Left lobe of liver (tissue), 2 donors: ENCODE measurements around the gene ZNHIT6. TPM values are rescaled to one million over a fixed set of nuclear protein-coding genes. Genes with fewer than 3 reads are reported as not detected.
"Not testable (repeated sequence)": the region's sequence is repeated elsewhere in the genome, so short reads cannot be mapped to it uniquely, and the experiment has no call there.

Experiments used
- ATAC-seq: fragments of 200-7000 bp; cut with Tn5 transposase; one replicate; pipeline ENCODE4 v1.9.1; 2020; ENCODE audit warnings: mild to moderate bottlenecking, moderate library complexity
- DNase-seq: peaks from one replicate; pipeline ENCODE4 v3.0.0-alpha.2; 2020; ENCODE audit warnings: low spot score
- total RNA-seq: library from RNA; stranded (reverse); gene quantifications from one replicate; pipeline ENCODE4 v1.2.1, GENCODE V29; 2021
- donor health status: DM: no; HTN: no; CAD: no; lungs with moderate emphysema.
- donor health status: DM: no; HTN: yes; CAD: no.

The ZNHIT6 gene
- total RNA-seq, 1 donor from 2014 or later, result 3.4 TPM

DNA sequence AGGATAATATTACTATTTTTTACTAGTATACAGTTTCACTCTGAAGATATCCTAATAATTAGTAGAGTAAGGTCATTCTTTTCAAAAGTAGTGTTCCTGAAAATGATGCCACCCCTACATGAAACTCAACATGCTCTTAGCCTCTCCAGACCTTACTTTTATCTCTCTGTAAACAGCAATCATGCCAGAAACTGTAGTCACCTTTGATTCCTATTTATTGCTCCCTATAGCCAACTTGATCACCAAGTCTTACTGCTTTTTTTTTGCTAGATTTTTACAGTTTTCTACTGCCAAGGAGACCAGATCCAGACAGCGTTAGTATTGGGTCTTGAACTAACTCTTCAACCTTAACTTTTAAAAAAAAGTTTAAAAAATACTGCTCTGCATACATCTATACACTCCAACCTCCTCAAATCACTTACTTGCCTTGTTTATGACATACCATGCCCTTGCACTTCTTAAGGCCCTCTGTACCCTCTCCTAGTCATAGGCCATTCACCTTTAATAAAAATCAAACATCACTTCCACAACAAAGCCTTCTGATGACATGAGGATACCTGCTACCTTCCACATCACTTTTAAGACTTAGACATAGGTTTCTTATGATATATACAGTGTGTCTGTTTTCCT, 36.1 kb downstream of the ZNHIT6 start:
- DNase-seq (no peak), ATAC-seq (no peak)

GRCh38 chr1:85665932-85666331, 42.3 kb downstream of the ZNHIT6 start:
- ATAC-seq, result no peak
- DNase-seq, result no peak

GRCh38 chr1:85663382-85663781, 44.9 kb downstream of the ZNHIT6 start:
- DNase-seq (no peak), ATAC-seq (peak; percentile 79)

DNA sequence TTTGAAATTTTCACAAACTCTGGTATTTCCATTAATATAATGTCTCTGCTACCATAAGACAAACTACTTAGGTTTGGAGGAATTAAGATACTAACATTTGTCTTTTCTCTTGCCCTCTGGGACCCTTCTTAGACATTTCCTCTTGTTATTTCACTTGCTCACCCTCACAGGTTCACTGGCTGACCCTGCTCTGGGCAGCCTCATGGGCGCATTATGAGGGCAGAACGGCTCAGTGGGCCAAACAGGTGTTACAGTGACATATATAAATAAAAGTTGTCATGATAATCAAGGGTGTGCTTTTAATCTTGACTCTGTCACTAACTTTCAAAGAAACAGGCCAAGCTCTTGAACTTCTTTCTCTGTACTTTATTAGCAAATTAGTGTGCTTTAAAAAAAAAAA, 46.5 kb downstream of the ZNHIT6 start:
- ATAC-seq (no peak), DNase-seq (no peak)

GRCh38 chr1:85660541-85660940, 47.7 kb downstream of the ZNHIT6 start:
- no peak for DNase-seq

DNA sequence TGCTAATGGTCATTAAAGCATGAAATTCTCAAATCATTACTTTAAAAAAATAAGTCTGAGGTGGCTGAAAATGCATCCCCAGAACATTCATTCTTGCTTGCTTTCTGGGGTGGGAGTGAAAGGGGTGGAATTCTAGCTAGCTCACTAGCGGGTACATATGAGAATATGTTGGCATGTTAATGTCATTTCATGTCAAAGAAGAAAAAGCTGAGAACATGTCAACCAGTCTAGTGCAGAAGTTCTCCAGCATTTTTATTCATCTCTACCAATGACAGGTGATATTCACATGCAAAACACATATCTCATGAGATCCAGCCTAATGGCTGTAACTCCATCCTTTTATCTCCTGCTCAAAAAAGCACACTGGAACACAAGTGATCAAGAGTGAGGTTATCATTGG, 49.1 kb downstream of the ZNHIT6 start:
- ATAC-seq (no peak), DNase-seq (no peak)

More at GRCh38 chr1:85660541-85660940, 47.7 kb downstream of the ZNHIT6 start:
- ATAC-seq, result no peak

GRCh38 chr1:85656948-85657347, 51.3 kb downstream of the ZNHIT6 start:
- ATAC-seq, result no peak
- no peak for DNase-seq

DNA sequence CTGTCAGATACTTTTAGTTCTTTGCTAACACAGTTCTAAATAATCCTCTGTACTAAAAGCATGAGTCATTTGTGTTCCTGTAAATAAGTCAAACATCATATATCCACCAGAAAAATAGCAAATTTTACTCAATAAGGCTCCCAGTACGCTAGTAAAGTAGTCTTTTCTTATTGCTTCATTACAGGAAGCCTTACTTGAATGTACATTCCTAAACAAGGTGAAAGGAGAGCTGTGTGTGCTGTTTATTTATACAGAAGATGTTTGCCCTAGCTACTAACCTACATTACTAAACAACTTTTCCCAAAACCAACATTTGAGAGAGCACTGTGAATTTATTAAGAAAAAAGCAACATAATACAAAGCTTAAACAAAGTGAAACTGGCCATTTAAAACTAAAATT, 52.0 kb downstream of the ZNHIT6 start:
- no peak for ATAC-seq
- DNase-seq, result no peak

GRCh38 chr1:85655315-85655714, 52.9 kb downstream of the ZNHIT6 start:
- DNase-seq (no peak), ATAC-seq (no peak)

GRCh38 chr1:85654066-85654782, 54.0 kb downstream of the ZNHIT6 start:
- DNase-seq (no peak), ATAC-seq (no peak)

- DNase-seq (no peak), ATAC-seq (no peak)
Observed at GRCh38 chr1:85652327-85652726, 55.9 kb downstream of the ZNHIT6 start.

- no peak for ATAC-seq
- DNase-seq, result no peak
Observed at GRCh38 chr1:85650645-85651044, 57.6 kb downstream of the ZNHIT6 start.

DNA sequence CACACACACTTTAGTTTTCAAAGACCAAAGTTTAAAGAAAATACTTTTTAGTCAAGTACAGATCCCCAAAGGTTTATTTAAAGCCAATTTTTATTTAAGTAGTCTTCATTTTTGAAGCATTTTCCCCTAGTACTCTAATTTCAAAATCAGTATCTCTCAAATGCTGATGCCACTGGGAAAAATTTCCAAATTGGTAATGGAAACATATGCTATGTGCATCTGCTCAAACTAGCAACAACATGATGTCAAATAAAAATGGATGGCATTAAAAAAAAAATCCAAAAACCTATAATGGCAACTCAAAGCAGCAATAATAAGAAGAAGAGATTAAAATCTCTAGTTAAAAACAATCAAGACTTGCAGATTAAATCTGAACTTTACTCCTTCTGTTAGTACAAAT, 58.6 kb downstream of the ZNHIT6 start:
- ATAC-seq (no peak), DNase-seq (no peak)

DNA sequence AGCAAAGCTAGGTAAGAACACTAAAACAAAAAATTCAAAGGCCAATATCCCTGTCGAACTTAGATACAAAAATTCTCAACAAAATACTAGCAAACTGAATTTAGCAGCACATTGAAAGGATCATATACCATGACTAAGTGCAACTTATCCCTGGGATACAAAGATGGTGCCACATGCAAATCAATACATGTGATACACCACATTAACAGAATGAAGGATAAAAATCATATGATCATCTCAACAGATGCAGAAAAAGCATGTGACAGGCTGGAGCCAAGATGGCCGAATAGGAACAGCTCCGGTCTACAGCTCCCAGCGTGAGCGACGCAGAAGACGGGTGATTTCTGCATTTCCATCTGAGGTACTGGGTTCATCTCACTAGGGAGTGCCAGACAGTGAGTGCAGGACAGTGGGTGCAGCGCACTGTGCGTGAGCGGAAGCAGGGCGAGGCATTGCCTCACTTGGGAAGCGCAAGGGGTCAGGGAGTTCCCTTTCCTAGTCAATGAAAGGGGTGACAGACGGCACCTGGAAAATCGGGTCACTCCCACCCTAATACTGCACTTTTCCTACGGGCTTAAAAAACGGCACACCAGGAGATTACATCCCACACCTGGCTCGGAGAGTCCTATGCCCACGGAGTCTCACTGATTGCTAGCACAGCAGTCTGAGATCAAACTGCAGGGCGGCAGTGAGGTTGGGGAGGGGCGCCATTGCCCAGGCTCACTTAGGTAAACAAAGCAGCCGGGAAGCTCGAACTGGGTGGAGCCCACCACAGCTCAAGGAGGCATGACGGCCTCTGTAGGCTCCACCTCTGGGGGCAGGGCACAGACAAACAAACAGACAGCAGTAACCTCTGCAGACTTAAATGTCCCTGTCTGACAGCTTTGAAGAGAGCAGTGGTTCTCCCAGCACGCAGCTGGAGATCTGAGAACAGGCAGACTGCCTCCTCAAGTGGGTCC, 66.4 kb downstream of the ZNHIT6 start:
- not testable (repeated sequence) for ATAC-seq, DNase-seq

- ATAC-seq, result peak; percentile 69
- DNase-seq, result not testable (repeated sequence)
Observed at GRCh38 chr1:85639920-85640319, 68.3 kb downstream of the ZNHIT6 start.

GRCh38 chr1:85638412-85638811, 69.8 kb downstream of the ZNHIT6 start:
- ATAC-seq, result no peak
- no peak for DNase-seq

- no peak for ATAC-seq
Observed at GRCh38 chr1:85630493-85630892, 77.7 kb downstream of the ZNHIT6 start.

GRCh38 chr1:85629532-85629920, 78.7 kb downstream of the ZNHIT6 start:
- no peak for DNase-seq
- peak; percentile 52 for ATAC-seq

More at GRCh38 chr1:85630493-85630892, 77.7 kb downstream of the ZNHIT6 start:
- no peak for DNase-seq

GRCh38 chr1:85628791-85629531, 79.3 kb downstream of the ZNHIT6 start:
- DNase-seq (peak; percentile 87), ATAC-seq (peak; percentile 96)

DNA sequence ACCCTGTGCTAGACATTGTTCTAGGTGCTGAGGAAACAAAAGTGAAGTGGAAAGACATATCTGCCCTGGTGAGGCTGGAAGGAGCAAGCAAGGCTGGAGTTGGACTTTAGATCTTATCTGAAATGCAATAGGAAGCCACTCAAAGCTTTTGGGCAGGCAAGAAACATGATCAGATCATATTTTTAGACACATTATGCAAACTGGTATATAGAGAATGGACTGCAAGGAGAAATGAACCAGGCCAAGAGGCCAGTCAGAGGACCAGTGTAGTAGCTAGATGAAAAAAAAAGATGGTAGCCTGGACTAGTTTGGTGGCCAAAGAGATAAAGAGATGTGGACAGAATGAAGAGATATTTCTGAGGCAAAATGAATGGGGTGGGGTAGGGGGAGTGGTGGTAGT, 81.4 kb downstream of the ZNHIT6 start:
- DNase-seq, result no peak
- no peak for ATAC-seq

DNA sequence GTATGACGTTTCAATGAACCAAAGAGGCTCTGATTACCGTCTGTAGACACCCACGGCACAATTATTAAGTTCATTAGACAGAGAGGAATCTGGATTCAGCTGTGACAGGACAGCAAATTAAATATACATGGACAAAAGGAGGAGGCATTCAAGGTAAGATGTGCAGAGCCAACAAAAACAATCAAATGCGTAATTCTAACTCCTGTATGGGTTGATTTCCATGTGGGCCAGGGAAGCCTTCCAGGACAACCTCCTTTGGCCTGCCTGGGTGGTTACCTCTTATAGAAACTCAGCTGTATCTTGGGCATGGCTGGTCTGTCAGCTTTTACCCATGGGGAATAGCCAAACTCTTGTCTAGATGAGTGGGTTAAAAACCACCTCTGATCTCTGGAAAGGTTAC, 83.9 kb downstream of the ZNHIT6 start:
- no peak for ATAC-seq
- no peak for DNase-seq
